NCI-H1930 (cell line): ENCODE results near the gene RAB14.
"Not testable (repeated sequence)": the region's sequence is repeated elsewhere in the genome, so short reads cannot be mapped to it uniquely, and the experiment has no call there.

ENCODE experiments used
- DNase-seq, 2 experiments: peaks; one replicate each; lab custom pipeline; 2025; lab: John Stamatoyannopoulos, UW

The RAB14 gene

DNA sequence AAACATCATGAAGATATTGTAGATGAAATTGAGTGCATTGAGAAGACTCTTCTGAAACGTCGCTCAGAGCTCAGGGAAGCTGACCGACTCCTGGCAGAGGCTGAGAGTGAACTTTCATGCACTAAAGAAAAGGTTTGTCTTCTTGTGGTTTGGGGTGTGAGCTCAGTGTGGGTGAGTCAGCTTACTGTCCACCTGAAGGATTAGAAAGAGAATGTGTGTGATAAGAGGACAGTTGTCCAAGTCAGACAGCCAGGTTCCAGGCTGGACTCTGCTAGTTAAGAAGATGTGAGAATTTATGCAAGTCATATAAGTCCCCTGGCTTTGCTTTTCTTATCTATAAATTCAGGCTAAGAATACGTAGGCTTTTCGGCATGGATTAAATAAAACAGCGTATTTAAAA, 46.9 kb downstream of the RAB14 start:
- no peak for DNase-seq

DNA sequence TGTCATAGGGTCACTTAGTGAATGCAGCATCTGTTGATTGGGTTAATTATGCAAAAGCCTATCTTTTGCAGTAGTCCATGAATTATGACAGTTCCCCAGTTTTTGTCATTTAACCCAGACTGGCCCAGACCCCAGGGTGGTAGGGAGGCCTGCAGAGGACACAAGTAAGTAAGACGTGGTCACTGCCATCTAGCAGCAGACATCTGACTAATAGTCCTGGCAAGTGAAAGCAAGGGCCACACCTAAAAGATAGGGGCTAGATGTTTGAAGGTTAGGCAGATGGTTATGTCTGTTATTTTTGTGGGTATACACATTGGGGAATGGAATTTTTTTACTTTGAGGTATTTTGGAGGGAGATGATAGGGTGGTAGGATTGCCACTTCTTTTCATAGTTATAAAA, 48.0 kb downstream of the RAB14 start:
- no peak for DNase-seq

DNA sequence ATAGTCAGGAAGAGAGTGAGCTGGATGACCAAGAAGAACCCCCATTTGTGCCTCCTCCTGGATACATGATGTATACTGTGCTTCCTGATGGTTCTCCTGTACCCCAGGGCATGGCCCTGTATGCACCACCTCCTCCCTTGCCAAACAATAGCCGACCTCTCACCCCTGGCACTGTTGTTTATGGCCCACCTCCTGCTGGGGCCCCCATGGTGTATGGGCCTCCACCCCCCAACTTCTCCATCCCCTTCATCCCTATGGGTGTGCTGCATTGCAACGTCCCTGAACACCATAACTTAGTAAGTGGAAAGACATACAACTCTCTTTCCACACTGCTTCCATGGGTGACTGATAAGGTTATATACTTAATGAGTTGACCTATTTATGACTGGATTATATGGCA, 51.5 kb downstream of the RAB14 start:
- DNase-seq: no peak

DNA sequence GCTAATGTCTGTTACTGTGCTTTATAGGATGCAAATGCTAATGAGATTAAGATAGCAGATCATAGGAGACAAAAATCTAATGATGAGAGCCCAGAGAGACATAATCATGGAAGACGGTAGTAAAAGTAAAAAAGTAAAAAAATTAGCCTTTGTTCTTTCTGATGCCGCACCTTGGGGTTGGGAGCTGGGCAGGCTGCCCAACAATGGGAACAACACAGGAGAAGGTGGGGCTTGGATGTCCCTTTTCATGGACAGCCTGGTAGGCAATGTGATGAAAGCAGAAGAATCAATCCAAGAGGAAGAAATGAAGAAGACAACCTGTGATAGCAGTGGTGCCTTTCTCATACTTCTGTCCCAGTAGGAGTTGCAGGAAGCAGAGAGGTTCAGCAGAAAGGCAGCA, 57.2 kb downstream of the RAB14 start:
- DNase-seq: no peak

DNA sequence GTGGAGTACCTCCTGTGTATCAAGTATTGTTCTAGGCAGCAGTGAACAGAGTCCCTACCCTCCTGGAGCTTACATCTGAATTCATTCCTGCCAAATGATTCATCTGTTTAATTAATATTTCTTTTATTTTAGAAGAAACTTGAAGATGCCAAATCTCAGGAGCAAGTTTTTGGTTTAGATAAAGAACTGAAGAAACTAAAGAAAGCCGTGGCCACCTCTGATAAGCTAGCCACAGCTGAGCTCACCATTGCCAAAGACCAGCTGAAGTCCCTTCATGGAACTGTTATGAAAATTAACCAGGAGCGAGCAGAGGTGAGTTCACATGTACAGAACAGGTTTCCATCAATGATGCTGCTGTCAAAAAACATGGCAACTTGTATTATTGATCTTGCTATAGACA, 57.9 kb downstream of the RAB14 start:
- DNase-seq: no peak

DNA sequence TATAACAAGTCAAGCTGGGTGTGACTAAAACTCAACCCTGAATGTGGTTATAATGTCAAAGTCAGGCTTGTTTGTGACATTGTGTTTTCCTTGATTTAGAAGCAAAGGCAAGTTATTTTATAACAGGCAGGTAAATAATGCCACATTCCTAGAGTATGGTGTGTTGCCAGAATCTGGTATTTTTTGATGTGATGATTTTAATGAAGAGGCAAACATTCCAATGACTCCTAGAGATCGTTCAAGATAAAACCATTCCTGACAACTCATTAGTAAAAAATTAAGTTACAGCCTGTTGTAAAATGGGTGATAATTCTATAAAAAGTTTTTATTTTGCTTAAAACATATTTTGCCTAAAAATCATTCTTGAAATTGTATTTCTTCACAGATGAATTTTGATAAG, 60.0 kb downstream of the RAB14 start:
- no peak for DNase-seq

DNA sequence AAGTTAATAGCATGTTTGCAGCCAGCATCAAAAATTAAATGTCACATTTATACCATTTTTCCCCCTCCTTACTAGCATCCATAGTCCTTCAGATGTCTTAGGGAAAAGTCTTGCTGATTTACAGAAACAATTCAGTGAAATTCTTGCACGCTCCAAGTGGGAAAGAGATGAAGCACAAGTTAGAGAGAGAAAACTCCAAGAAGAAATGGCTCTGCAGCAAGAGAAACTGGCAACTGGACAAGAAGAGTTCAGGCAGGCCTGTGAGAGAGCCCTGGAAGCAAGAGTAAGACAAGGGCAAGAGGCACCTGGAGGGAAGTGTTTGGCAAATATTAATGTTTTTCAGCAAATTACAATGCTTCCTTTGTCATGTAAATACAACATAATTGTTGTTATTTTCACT, 60.4 kb downstream of the RAB14 start:
- DNase-seq: no peak

DNA sequence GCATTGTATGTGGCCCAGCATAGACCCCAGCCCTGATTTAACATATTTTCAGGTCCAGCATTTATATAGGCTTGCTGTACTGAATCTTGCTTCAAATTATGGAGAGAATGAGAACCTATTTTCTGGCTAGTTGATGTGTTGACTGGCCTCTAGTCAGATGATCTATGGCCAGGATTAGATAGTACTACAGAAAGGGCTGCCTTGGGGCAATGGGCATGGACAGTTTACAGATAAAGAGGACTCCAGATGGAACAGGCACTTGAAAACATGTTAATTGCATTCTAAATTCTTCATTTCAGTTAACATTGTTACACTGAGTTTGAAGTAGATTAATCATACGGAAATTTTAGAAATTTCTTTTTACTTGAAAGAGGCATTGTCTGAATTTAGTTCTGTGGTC, 61.5 kb downstream of the RAB14 start:
- no peak for DNase-seq

DNA sequence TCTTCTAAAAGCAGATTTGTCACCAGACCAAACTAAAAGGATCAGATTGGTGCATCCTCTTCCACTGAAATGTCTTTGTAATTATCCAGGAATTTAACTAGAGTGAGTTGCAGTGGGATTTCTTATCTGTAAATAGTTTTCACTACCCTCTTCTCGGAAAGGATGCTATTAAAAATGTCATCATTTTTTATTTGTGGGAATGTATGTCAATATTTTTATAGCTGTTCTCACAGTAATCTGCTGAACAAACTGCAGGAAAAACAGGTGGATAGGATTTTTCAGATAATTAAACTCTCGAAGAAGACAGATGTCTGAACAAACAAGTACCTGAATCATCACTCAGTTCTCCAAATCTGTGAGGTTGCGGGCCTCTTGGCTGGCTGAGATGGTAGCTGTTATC, 62.7 kb downstream of the RAB14 start:
- peak in 1 of 2 experiments; percentile 3 for DNase-seq

DNA sequence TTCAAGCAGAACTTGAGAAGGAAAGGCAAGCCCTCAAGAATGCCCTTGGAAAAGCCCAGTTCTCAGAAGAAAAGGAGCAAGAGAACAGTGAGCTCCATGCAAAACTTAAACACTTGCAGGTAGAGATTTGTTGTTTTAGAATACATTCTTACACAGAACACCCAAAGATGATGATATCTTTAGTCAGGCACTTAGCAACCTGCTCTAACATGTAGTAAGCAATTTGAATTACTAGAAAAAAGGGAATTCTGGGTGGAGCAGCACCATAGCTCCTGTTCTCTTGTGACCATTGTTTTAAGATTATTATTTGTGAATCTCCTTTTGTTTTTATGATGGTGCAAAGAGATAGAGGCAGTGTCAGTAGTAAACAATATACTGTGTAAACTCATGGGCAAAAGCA, 63.1 kb downstream of the RAB14 start:
- DNase-seq: no peak

DNA sequence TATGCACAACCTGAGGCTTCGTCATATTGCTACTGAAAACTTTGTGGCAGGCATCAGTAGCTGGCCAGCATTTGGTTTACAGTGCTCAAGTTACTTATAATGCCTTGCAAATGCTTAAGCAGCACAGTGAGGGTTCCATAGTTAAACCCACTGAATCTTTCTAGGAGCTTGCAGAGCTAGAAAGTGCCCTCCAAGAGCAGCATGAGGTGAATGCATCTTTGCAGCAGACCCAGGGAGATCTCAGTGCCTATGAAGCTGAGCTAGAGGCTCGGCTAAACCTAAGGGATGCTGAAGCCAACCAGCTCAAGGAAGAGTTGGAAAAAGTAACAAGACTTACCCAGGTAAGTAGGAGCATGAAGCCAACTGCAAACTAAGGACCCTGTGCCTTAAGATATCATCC, 66.0 kb downstream of the RAB14 start:
- DNase-seq: no peak

DNA sequence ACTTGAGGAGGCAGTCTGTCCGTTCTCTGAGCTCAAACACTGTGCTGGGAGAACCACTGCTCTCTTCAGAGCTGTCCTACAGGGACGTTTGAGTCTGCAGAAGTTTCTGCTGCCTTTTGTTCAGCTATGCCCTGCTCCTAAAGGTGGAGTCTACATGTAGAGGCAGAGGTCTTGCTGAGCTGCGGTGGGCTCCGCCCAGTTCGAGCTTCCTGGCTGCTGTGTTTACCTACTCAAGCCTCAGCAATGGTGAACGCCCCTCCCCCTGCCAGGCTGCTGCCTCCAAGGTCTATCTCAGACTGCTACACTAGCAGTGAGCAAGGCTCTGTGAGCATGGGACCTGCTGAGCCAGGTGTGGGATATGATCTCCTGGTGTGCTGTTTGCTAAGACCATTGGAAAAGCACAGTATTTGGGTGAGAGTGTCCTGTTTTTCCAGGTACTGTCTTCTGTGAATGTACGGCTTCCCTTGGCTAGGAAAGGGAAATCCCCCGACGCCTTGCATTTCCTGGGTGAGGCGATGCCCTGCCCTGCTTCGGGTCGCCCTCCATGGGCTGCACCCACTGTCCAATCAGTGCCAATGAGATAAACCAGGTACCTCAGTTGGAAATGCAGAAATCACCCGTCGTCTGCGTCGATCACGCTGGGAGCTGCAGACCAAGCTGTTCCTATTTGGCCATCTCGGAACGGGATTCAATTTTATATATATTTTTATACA, 68.4 kb downstream of the RAB14 start:
- no peak for DNase-seq

DNA sequence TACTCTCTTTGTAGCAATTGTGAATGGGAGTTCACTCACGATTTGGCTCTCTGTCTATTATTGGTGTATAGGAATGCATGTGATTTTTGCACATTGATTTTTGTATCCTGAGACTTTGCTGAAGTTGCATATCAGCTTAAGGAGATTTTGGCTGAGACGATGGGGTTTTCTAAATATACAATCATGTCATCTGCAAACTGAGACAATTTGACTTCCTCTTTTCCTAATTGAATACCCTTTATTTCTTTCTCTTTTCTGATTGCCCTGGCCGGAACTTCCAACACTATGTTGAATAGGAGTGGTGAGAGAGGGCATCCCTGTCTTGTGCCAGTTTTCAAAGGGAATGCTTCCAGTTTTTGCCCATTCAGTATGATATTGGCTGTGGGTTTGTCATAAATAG, 72.3 kb downstream of the RAB14 start:
- not testable (repeated sequence) for DNase-seq
